DOHH2 (cell line): ENCODE measurements around the gene PEX26.

ENCODE experiments used
- H3F3A ChIP-seq: fragments of 200-600 bp; sonication (generic), shearing (Covaris generic); 2 replicates; pipeline ENCODE4 v1.6.0; 2016; ENCODE audit warnings: antibody characterized with exemption, mild to moderate bottlenecking; ENCODE audit not compliant: control insufficient read depth, insufficient read depth
- H3K27ac ChIP-seq: fragments of 200-600 bp; sonication (generic); 2 replicates; pipeline ENCODE4 v1.5.1; 2014; ENCODE audit warnings: low read depth, mild to moderate bottlenecking, low read length, moderate library complexity
- H3K27me3 ChIP-seq: fragments of 200-600 bp; sonication (generic); 2 replicates; pipeline ENCODE4 v1.6.1; 2014; ENCODE audit warnings: mild to moderate bottlenecking, low read length, mixed read lengths; ENCODE audit not compliant: control insufficient read depth
- H3K36me3 ChIP-seq: fragments of 200-600 bp; sonication (generic); 2 replicates; pipeline ENCODE4 v1.6.1; 2014; ENCODE audit warnings: mild to moderate bottlenecking, low read length, moderate library complexity, mixed read lengths; ENCODE audit not compliant: control insufficient read depth
- H3K4me1 ChIP-seq: fragments of 200-600 bp; sonication (generic); 2 replicates; pipeline ENCODE4 v1.6.1; 2014; ENCODE audit warnings: mild to moderate bottlenecking, low read length, mixed read lengths; ENCODE audit not compliant: control insufficient read depth
- H3K4me2 ChIP-seq: fragments of 200-600 bp; sonication (generic); 2 replicates; pipeline ENCODE4 v1.6.0; 2014; ENCODE audit warnings: mild to moderate bottlenecking, low read length, moderate library complexity
- H3K4me3 ChIP-seq: fragments of 200-600 bp; sonication (generic); 2 replicates; pipeline ENCODE4 v1.5.1; 2014; ENCODE audit warnings: mild to moderate bottlenecking, low read length, mixed read lengths
- H3K79me2 ChIP-seq: fragments of 200-600 bp; sonication (generic); 2 replicates; pipeline ENCODE4 v1.6.1; 2014; ENCODE audit warnings: mild to moderate bottlenecking, low read length, mixed read lengths; ENCODE audit not compliant: control insufficient read depth
- H3K9me2 ChIP-seq: fragments of 200-600 bp; sonication (generic); replicated peaks from 2 replicates; pipeline ENCODE4 v1.6.1; 2014; ENCODE audit warnings: mild to moderate bottlenecking, low read length, mixed read lengths; ENCODE audit not compliant: control insufficient read depth
- H3K9me3 ChIP-seq: fragments of 200-600 bp; sonication (generic); 2 replicates; pipeline ENCODE4 v1.6.1; 2014; ENCODE audit warnings: antibody characterized with exemption, low read length, mixed read lengths; ENCODE audit not compliant: control insufficient read depth, insufficient read depth
- H4K20me1 ChIP-seq: fragments of 200-600 bp; sonication (generic); 2 replicates; pipeline ENCODE4 v1.6.0; 2014; ENCODE audit warnings: low read depth, mild to moderate bottlenecking, antibody characterized with exemption, low read length, moderate library complexity; ENCODE audit not compliant: control insufficient read depth, insufficient read depth
- EZH2phosphoT487 ChIP-seq: fragments of 200-600 bp; sonication (generic); IDR thresholded peaks from 2 replicates; pipeline ENCODE4 v1.6.1; 2017; ENCODE audit warnings: borderline replicate concordance, mild to moderate bottlenecking, antibody characterized with exemption, low read length, moderate library complexity, mixed read lengths
- TF ChIP-seq, protein P1 (sequence below): fragments of 200-600 bp; sonication (generic); IDR thresholded peaks from one replicate; pipeline ENCODE4 v1.5.1; 2014; ENCODE audit warnings: antibody characterized with exemption, mild to moderate bottlenecking, low read depth, low read length; ENCODE audit not compliant: poor library complexity, severe bottlenecking

PEX26 gene

GRCh38 chr22:18108187-18108586, 30.4 kb downstream of the PEX26 start:
- Histone ChIP-seq H3F3A (peaks cover 30% of the 10 kb centered on the region), H4K20me1 (no peaks in the 10 kb centered on the region), H3K27ac (peak overlapping the region; percentile 70; the same call in 1 of the 2 replicates), H3K4me3 (no peak overlapping the region), H3K4me1 (peaks cover 80% of the 10 kb centered on the region), H3K27me3 (no peaks in the 10 kb centered on the region), H3K9me3 (peaks cover 4% of the 10 kb centered on the region; the same call in 1 of the 2 replicates), H3K79me2 (peaks cover 4% of the 10 kb centered on the region; the same call in 1 of the 2 replicates), H3K9me2 (no peaks in the 10 kb centered on the region), H3K36me3 (peaks cover 3% of the 10 kb centered on the region; the same call in 1 of the 2 replicates), H3K4me2 (no peak overlapping the region)
- TF ChIP-seq EZH2phosphoT487, result no peak
- TF ChIP-seq, protein P1, sequence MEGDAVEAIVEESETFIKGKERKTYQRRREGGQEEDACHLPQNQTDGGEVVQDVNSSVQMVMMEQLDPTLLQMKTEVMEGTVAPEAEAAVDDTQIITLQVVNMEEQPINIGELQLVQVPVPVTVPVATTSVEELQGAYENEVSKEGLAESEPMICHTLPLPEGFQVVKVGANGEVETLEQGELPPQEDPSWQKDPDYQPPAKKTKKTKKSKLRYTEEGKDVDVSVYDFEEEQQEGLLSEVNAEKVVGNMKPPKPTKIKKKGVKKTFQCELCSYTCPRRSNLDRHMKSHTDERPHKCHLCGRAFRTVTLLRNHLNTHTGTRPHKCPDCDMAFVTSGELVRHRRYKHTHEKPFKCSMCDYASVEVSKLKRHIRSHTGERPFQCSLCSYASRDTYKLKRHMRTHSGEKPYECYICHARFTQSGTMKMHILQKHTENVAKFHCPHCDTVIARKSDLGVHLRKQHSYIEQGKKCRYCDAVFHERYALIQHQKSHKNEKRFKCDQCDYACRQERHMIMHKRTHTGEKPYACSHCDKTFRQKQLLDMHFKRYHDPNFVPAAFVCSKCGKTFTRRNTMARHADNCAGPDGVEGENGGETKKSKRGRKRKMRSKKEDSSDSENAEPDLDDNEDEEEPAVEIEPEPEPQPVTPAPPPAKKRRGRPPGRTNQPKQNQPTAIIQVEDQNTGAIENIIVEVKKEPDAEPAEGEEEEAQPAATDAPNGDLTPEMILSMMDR, result no peak

DNA sequence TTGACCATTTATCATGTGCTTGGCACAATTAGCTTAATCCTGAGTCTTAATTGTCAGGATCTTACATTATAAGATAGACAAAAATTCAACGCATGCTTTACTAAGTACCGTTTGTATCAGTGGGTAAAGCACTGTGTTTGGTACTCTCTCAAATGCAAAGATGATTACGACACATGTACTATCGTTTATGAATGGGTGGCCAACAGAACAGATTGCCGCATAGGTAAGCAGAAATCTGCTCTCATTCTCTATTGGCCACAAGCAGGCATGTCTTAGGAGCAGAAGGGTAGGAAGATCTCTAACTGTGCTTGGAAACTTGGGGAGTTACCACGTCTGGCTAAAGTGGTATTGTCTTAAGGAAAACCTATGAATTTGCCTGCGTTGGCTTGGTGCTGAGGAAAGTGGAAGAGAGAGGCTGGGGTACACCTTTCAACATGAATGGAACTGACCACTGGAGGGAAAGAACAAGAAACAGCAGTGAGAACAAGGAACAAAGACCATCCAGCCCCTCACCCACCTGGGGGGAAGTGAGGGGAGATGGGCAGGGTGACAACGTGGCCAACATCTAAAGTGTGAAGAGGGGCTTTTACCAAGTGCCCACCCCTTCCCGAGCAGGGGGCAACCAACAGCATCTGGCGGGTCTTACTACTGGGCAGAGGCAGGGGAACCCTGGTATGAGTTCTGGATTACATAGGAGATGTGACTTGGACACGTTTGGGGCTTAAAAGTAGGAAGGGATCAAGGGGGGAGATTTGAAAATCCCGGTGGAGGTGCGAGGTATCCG, 31.8 kb downstream of the PEX26 start:
- peaks cover 30% of the 10 kb centered on the region for H3F3A ChIP-seq
- H3K4me1 ChIP-seq, result peaks cover 90% of the 10 kb centered on the region
- no peaks in the 10 kb centered on the region for H4K20me1 ChIP-seq
- H3K4me2 ChIP-seq, result peak overlapping the region; percentile 96
- H3K9me3 ChIP-seq, result peaks cover 4% of the 10 kb centered on the region; the same call in 1 of the 2 replicates
- peak overlapping the region; percentile 80 for H3K4me3 ChIP-seq
- H3K9me2 ChIP-seq, result no peaks in the 10 kb centered on the region
- peaks cover 4% of the 10 kb centered on the region; the same call in 1 of the 2 replicates for H3K79me2 ChIP-seq
- no peaks in the 10 kb centered on the region for H3K27me3 ChIP-seq
- TF ChIP-seq, protein P1, result no peak
- TF ChIP-seq EZH2phosphoT487, result no peak
- H3K27ac ChIP-seq, result peak overlapping the region; percentile 37
- peaks cover 3% of the 10 kb centered on the region; the same call in 1 of the 2 replicates for H3K36me3 ChIP-seq

DNA sequence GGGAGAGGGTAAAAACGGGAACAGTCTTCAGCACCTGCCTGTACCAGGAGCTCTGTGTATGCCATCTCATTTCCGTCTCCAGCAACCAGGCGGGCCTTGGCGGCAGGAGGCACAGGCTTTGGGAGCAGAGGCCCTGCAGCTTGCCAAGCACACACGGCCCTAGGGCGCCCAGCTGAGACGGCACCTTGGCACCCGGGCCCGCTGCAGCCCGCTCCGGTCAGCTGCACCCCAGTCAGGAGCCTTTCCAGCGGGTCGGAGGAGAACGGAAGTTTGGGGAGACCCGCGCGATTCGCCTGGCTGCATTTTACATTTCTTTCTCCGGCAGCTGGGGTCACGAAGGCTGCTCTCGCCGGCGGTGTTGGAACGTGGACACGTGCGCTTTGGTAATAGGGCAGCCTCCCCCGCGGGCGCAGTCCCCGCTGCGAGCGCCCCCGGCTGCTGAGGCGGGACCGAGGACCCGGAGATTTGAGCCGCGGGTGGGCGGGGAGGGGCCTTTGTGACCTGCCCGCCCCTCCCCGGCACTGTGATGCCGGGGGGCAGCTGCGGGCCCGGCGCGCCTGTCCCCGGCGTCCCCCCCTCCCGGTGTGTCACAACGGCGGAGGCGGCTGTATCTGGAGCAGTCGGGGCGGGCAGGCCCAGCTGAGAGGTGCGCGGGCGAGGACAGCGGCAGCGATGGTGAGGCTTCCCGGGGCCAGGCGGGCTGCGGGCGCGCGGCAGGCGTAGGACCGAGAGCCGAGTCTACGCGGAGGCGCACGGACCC, 32.6 kb downstream of the PEX26 start, which contains the start of gene TUBA8:
Gene TUBA8 (plus strand): TSS at position 616 of the 760 bp plus-strand sequence. CDS start 57 bp downstream, at position 673.
- Histone ChIP-seq H3K4me2 (peak within 1 kb of the TSS; percentile 96), H3K4me3 (peak within 1 kb of the TSS; percentile 80), H3K27me3 (no peaks in the 10 kb centered on the region), H4K20me1 (no peaks in the 10 kb centered on the region), H3K4me1 (peaks cover 86% of the 10 kb centered on the region), H3F3A (peaks cover 30% of the 10 kb centered on the region), H3K9me2 (no peaks in the 10 kb centered on the region), H3K36me3 (peaks cover 3% of the 10 kb centered on the region; the same call in 1 of the 2 replicates), H3K79me2 (peaks cover 4% of the 10 kb centered on the region; the same call in 1 of the 2 replicates), H3K9me3 (peaks cover 4% of the 10 kb centered on the region; the same call in 1 of the 2 replicates), H3K27ac (peak within 1 kb of the TSS; percentile 37)
- TF ChIP-seq EZH2phosphoT487, result no peak
- TF ChIP-seq, protein P1, result no peak
